Measurements from ENCODE around the gene BANK1. TPM values are rescaled to one million over a fixed set of nuclear protein-coding genes. Genes with fewer than 3 reads are reported as not detected.

BANK1 gene
- total RNA-seq, 6 donors from 2014 or later: 7.6 to 29.3 (median 11.4) TPM

- DNase-seq: no peak
- Histone ChIP-seq H3K27me3 (no peaks in the 10 kb centered on the region), H3K4me3 (no peak overlapping the region), H3K36me3 (no peaks in the 10 kb centered on the region), H3K27ac (no peak overlapping the region), H3K4me1 (no peaks in the 10 kb centered on the region), H3K9me3 (peaks cover 0 to 3% (median 0%) of the 10 kb centered on the region in 4 donors)
- no peak for ATAC-seq (ENCODE audit: low FRiP score in 2 of 2)
- TF ChIP-seq CTCF (IDR thresholded peaks at IDR 0.05): no peak
- no peak for TF ChIP-seq POLR2AphosphoS5 (IDR thresholded peaks at IDR 0.05)
- TF ChIP-seq POLR2A (IDR thresholded peaks at IDR 0.05): no peak
- no peak for TF ChIP-seq EP300 (IDR thresholded peaks at IDR 0.05)
- WGBS, 2 donors: 69 to 74% methylated on average over 2 of the region's 2 CpGs
Measured at GRCh38 chr4:101762534-101762933, 28.0 kb upstream of the BANK1 start.

- no peak overlapping the region for H3K4me3 ChIP-seq
- TF ChIP-seq CTCF (IDR thresholded peaks at IDR 0.05) (no peak), EP300 (IDR thresholded peaks at IDR 0.05) (no peak), POLR2AphosphoS5 (IDR thresholded peaks at IDR 0.05) (no peak), POLR2A (IDR thresholded peaks at IDR 0.05) (no peak)
- no peak for ATAC-seq (ENCODE audit: low FRiP score in 2 of 2)
- no peak overlapping the region for H3K27ac ChIP-seq
- 88 to 100% methylated on average over 1 of the region's 1 CpG for WGBS, 2 donors
- no peaks in the 10 kb centered on the region for H3K27me3 ChIP-seq
- H3K36me3 ChIP-seq: no peaks in the 10 kb centered on the region
- peaks cover 0 to 3% (median 0%) of the 10 kb centered on the region in 4 donors for H3K9me3 ChIP-seq
- H3K4me1 ChIP-seq: no peaks in the 10 kb centered on the region
- no peak for DNase-seq
Measured at GRCh38 chr4:101763576-101763975, 27.0 kb upstream of the BANK1 start.

- H3K27ac ChIP-seq: no peak overlapping the region
- H3K27me3 ChIP-seq: no peaks in the 10 kb centered on the region
- TF ChIP-seq POLR2A (IDR thresholded peaks at IDR 0.05) (no peak), CTCF (IDR thresholded peaks at IDR 0.05) (no peak), EP300 (IDR thresholded peaks at IDR 0.05) (no peak), POLR2AphosphoS5 (IDR thresholded peaks at IDR 0.05) (no peak)
- H3K9me3 ChIP-seq: peaks cover 0 to 7% (median 0%) of the 10 kb centered on the region in 4 donors
- ATAC-seq (ENCODE audit: low FRiP score in 2 of 2): no peak
- 78 to 89% methylated on average over 1 of the region's 1 CpG for WGBS, 2 donors
- H3K4me1 ChIP-seq: no peaks in the 10 kb centered on the region
- H3K36me3 ChIP-seq: no peaks in the 10 kb centered on the region
- no peak overlapping the region for H3K4me3 ChIP-seq
- no peak for DNase-seq
Measured at GRCh38 chr4:101774807-101775206, 15.7 kb upstream of the BANK1 start.

GRCh38 chr4:101777431-101777830 is 13.1 kb upstream of the BANK1 start:
- TF ChIP-seq CTCF (IDR thresholded peaks at IDR 0.05) (no peak), POLR2A (IDR thresholded peaks at IDR 0.05) (no peak), POLR2AphosphoS5 (IDR thresholded peaks at IDR 0.05) (no peak), EP300 (IDR thresholded peaks at IDR 0.05) (no peak)
- ATAC-seq (ENCODE audit: low FRiP score in 2 of 2): no peak
- no peak for DNase-seq
- WGBS, 2 donors: 100% methylated on average over 1 of the region's 1 CpG
- no peak overlapping the region for H3K27ac ChIP-seq
- no peaks in the 10 kb centered on the region for H3K4me1 ChIP-seq
- no peaks in the 10 kb centered on the region for H3K27me3 ChIP-seq
- no peak overlapping the region for H3K4me3 ChIP-seq
- peaks cover 0 to under 1% (median 0%) of the 10 kb centered on the region in 4 donors for H3K9me3 ChIP-seq
- H3K36me3 ChIP-seq: no peaks in the 10 kb centered on the region

- H3K27me3 ChIP-seq: no peaks in the 10 kb centered on the region
- no peaks in the 10 kb centered on the region for H3K9me3 ChIP-seq
- DNase-seq (no peak), ATAC-seq (ENCODE audit: low FRiP score in 2 of 2) (no peak)
- no peak overlapping the region for H3K27ac ChIP-seq
- TF ChIP-seq POLR2AphosphoS5 (IDR thresholded peaks at IDR 0.05): no peak
- no peak for TF ChIP-seq POLR2A (IDR thresholded peaks at IDR 0.05)
- no peak for TF ChIP-seq CTCF (IDR thresholded peaks at IDR 0.05)
- TF ChIP-seq EP300 (IDR thresholded peaks at IDR 0.05): no peak
- no peak overlapping the region for H3K4me3 ChIP-seq
- WGBS, 2 donors: 91 to 92% methylated on average over 5 of the region's 5 CpGs
- no peaks in the 10 kb centered on the region for H3K36me3 ChIP-seq
- no peaks in the 10 kb centered on the region for H3K4me1 ChIP-seq
Measured at GRCh38 chr4:101780284-101780683, 10.2 kb upstream of the BANK1 start.

Data from upper lobe of left lung (tissue), 6 donors.